ENCODE results near the gene NAT9.

The NAT9 gene

GRCh38 chr17:74732042-74732867 lies 43.9 kb downstream of the NAT9 start (continued):
- TF ChIP-seq ZFP30 (CRISPR knock-in tag; IDR thresholded peaks at IDR 0.05), result no peak

GRCh38 chr17:74731347-74731605 lies 44.9 kb downstream of the NAT9 start:
- no peak for TF ChIP-seq ISL1 (CRISPR knock-in tag; IDR thresholded peaks at IDR 0.05)
- no peak for ATAC-seq

GRCh38 chr17:74730491-74731346 lies 45.4 kb downstream of the NAT9 start:
- ATAC-seq, result no peak
- TF ChIP-seq ARNTL (CRISPR knock-in tag; IDR thresholded peaks at IDR 0.05; ENCODE audit: borderline replicate concordance, low read depth) (no peak), ZNF70 (CRISPR knock-in tag; IDR thresholded peaks at IDR 0.05) (no peak), ESRRG (CRISPR knock-in tag; IDR thresholded peaks at IDR 0.05) (no peak), OSR1 (CRISPR knock-in tag; IDR thresholded peaks at IDR 0.05) (no peak), CREB5 (CRISPR knock-in tag; IDR thresholded peaks at IDR 0.05; ENCODE audit: low read depth) (no peak), ZFP3 (CRISPR knock-in tag; IDR thresholded peaks at IDR 0.05) (no peak), PATZ1 (CRISPR knock-in tag; IDR thresholded peaks at IDR 0.05; ENCODE audit: borderline replicate concordance) (no peak), ZFP30 (CRISPR knock-in tag; IDR thresholded peaks at IDR 0.05) (no peak), ISL1 (CRISPR knock-in tag; IDR thresholded peaks at IDR 0.05) (no peak), CSRNP3 (CRISPR knock-in tag; IDR thresholded peaks at IDR 0.05) (no peak), BACH2 (CRISPR knock-in tag; IDR thresholded peaks at IDR 0.05; ENCODE audit: borderline replicate concordance) (no peak), POU6F1 (CRISPR knock-in tag; IDR thresholded peaks at IDR 0.05; ENCODE audit: borderline replicate concordance, low read depth) (no peak), ZNF8 (CRISPR knock-in tag; IDR thresholded peaks at IDR 0.05) (no peak), GLIS3 (CRISPR knock-in tag; IDR thresholded peaks at IDR 0.05) (no peak), PPARA (CRISPR knock-in tag; IDR thresholded peaks at IDR 0.05; ENCODE audit: borderline replicate concordance) (no peak), ZC3H10 (CRISPR knock-in tag; IDR thresholded peaks at IDR 0.05) (no peak), TSHZ2 (CRISPR knock-in tag; IDR thresholded peaks at IDR 0.05) (no peak), SNAI2 (CRISPR knock-in tag; IDR thresholded peaks at IDR 0.05) (no peak), TOX (CRISPR knock-in tag; IDR thresholded peaks at IDR 0.05; ENCODE audit: borderline replicate concordance) (no peak)
